ENCODE measurements around the gene ZNF668.

- TF ChIP-seq EP300 (IDR thresholded peaks at IDR 0.05; ENCODE audit: borderline replicate concordance): no peak
- no peak for TF ChIP-seq USF1 (IDR thresholded peaks at IDR 0.05)
- TF ChIP-seq NFIC (IDR thresholded peaks at IDR 0.05): no peak
These were observed 9.0 kb upstream of the ZNF668 start for GRCh38 chr16:31083081-31083480.

All from Ishikawa (cell line).